GM12864 (cell line): ENCODE measurements around the gene NUP50.

ENCODE experiments used
- DNase-seq: peaks from one replicate; pipeline ENCODE4 v3.0.0-alpha.2; 2011; ENCODE audit warnings: low read depth
- H3K4me3 ChIP-seq: 2 replicates; pipeline ENCODE4 v1.5.1; 2011; ENCODE audit warnings: mild to moderate bottlenecking, low read depth, low read length, control low read depth
- CTCF ChIP-seq: IDR thresholded peaks from 2 replicates; pipeline ENCODE4 v1.5.1; 2011; ENCODE audit warnings: low read depth, mild to moderate bottlenecking, moderate library complexity, low read length, control low read depth, inconsistent platforms; ENCODE audit errors: missing control alignments

Gene NUP50

DNA sequence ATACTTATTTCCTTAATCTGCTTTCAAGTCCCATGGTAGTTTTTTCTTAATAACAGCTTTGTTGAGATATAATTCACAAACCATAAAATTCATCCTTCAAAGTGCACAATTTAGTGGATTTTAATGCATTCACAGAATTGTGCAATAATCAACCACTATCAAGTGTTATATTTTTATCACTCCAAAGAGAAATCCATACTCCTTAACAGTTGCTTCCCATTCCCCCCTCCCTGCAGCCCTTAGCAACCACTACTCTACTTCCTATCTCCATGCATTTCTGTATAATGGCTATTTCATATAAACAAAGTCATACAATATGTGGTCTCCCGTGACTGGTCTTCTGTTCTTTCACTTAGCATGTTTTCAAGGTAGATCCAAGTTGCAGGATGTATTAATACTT, 18.8 kb upstream of the NUP50 start:
- no peak overlapping the region for H3K4me3 ChIP-seq
- no peak for DNase-seq
- no peak for TF ChIP-seq CTCF

GRCh38 chr22:45149671-45150070, 14.1 kb upstream of the NUP50 start:
- no peak for DNase-seq
- TF ChIP-seq CTCF, result no peak
- H3K4me3 ChIP-seq, result no peak overlapping the region

GRCh38 chr22:45150139-45150538, 13.6 kb upstream of the NUP50 start:
- DNase-seq, result no peak
- TF ChIP-seq CTCF, result no peak
- no peak overlapping the region for H3K4me3 ChIP-seq

DNA sequence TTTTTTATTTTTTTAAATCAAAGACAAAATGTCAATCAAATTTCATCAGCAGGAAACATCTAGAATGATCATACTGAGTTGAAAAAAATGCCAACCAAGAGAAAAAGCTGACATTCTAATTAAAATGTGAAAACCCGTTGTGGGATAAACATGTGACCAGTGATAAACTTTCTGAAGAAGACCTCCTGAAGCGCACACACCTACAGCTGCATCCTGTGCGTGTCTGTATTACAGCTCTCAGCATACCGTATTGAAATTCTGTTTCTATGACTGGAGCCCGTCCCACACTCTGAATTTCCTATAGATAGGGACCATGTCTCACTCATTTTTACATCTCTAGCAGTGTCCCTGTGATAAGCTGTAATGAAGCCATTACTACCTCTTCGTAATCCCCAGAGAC, 12.2 kb upstream of the NUP50 start:
- no peak for DNase-seq
- no peak for TF ChIP-seq CTCF

DNA sequence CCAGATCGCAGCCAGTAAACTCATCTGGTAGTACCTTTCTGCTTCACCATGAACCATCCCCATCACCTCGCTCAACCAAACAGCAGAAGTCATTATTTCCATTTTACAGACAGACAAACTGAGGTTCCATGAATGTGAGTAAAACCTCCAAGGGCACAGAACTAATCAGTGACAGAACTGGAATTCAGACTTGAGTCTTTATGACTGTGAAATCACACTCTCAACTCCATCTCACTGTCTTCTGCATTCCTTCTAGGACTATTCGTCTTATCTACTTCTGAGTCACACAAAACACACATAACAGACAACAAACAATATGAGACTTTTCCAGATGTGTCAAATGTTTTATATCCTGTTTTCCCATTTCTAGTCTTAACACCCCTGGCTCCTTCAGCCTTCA, 9.3 kb upstream of the NUP50 start:
- DNase-seq, result no peak
- no peak overlapping the region for H3K4me3 ChIP-seq
- TF ChIP-seq CTCF, result no peak

More for the DNA sequence above, 12.2 kb upstream of the NUP50 start:
- no peak overlapping the region for H3K4me3 ChIP-seq

DNA sequence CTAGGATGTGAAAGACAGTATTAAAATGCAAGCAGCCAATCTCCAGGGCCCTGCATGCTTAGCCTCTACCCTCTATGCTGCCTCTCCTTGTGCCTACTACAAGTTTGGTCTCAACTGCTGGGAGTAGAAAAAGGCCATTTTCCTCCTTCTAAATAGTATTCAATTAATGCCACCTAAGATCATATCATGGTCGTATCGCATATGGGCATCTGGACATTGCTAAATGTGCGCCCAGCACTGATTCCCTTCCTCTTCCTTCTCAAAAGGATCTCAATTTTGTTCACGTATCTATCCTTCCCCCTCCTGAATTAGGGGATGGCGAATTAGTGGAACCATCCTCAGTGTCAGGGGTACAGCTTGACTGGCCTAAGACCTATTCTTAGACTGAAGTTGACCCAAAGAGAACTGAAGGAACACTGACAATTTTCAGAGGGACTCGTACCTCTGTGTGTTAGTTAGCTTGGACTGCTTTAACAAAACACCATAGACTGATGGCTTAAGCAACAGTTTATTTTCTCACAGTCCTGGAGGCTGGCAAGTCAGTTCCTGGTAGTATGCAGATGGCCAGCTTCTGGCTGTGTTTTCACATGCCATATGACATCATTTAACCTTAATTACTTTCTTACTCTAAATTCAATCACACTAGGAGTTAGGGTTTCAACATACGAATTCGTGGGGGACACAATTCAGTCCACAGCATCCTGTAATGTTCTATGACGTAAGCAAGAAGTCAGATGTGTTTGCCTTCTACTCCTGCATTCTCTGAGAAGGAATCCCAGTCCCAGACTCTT, 8.5 kb upstream of the NUP50 start:
- no peak overlapping the region for H3K4me3 ChIP-seq
- TF ChIP-seq CTCF, result no peak
- DNase-seq, result no peak

- no peak overlapping the region for H3K4me3 ChIP-seq
- no peak for TF ChIP-seq CTCF
- no peak for DNase-seq
These were observed 5.8 kb upstream of the NUP50 start for GRCh38 chr22:45157907-45158306.
